Bronchial epithelial cell (primary cell): ENCODE measurements around the gene SCML1. TPM values are rescaled to one million over a fixed set of nuclear protein-coding genes. Genes with fewer than 3 reads are reported as not detected.
A peak's percentile ranks its signal among the peaks of the same experiment; 100 is the strongest.

Source experiments
- DNase-seq: peaks from one replicate; pipeline ENCODE4 v3.0.0-alpha.2; 2010; ENCODE audit warnings: low read depth
- FAIRE-seq: peaks from 2 replicates; lab custom pipeline; 2011; peaks lifted over from hg19 to GRCh38; lab: Jason Lieb, UNC
- H3K27me3 ChIP-seq: 2 replicates; pipeline ENCODE4 v1.5.1; 2011; ENCODE audit warnings: low read length; ENCODE audit not compliant: control insufficient read depth, insufficient read depth
- H3K36me3 ChIP-seq: 2 replicates; pipeline ENCODE4 v1.5.1; 2011; ENCODE audit warnings: low read length; ENCODE audit not compliant: control insufficient read depth, insufficient read depth
- H3K4me3 ChIP-seq: 2 replicates; pipeline ENCODE4 v1.5.1; 2011; ENCODE audit warnings: mild to moderate bottlenecking, low read depth, low read length, control low read depth
- CTCF ChIP-seq: IDR thresholded peaks from 2 replicates; pipeline ENCODE4 v1.5.1; 2011; ENCODE audit warnings: mild to moderate bottlenecking, moderate library complexity, low read length, control low read depth, inconsistent platforms; ENCODE audit not compliant: insufficient read depth, severe bottlenecking
- total RNA-seq: library from RNA; depleted of rRNA; stranded (reverse); fragments of >200 nt; gene quantifications from 2 replicates; pipeline ENCODE4 v1.2.1, GENCODE V29; 2014

The SCML1 gene
- total RNA-seq, 1 donor from 2014 or later: 4.2 TPM

DNA sequence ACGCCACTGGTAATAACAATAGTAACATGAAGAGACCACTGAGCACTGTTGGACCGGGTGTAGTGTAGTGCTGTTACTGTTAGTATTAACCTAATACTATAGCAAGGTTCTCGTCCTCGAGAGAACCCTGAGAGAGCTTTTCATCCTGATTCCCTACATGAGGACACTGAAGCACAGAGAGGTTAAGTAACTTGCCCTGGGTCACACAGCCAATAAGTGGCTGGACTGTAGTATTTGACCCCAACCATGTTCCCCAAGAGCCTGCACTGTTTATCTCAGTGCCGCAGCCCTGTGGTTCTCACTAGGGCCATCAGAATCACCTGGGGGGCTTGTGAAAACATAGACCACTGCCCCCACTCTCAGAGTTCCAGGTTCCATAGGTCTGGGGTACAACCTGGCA, 10.4 kb downstream of the SCML1 start:
- Histone ChIP-seq H3K27me3 (no peaks in the 10 kb centered on the region), H3K4me3 (no peak overlapping the region), H3K36me3 (no peaks in the 10 kb centered on the region)
- FAIRE-seq (no peak), DNase-seq (no peak)
- no peak for TF ChIP-seq CTCF

DNA sequence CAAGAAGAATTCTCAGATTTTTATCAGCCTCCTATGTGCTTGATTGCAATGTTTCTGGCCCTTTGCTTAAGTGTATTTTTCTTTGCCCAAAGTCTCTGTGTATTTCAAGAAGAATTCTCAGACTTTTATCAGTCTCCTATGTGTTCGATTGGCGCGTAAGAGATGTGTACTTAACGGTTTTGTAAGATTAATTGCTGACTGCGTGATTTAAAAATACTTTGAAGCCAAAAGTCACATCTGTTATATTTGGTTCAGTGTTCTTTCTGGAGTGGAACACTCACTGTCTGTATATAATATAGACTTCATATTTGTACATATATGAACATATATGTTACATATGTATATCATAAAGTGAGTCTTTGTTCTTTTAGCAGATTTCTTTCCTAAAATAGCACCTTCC, 11.4 kb downstream of the SCML1 start:
- no peak for FAIRE-seq
- H3K4me3 ChIP-seq: no peak overlapping the region
- DNase-seq: no peak
- no peaks in the 10 kb centered on the region for H3K36me3 ChIP-seq
- no peaks in the 10 kb centered on the region for H3K27me3 ChIP-seq
- no peak for TF ChIP-seq CTCF

DNA sequence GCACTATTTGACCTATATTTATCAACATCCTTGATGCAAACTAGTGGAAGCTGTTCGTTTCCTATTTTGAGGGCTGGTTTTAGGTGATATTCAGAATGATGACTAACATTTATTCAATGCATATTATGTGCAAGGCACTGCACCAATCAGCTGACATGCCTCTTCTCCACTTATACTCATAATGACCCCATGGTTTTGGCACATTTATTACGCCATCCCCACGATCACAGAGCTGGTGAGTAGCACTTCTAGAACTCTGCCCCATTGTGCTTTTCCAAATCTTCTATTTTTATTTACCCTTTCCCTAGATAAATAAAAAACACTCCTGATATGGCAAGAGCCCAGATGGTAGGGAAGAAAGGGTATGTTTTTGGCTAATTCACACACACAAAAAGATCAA, 13.1 kb downstream of the SCML1 start:
- FAIRE-seq (no peak), DNase-seq (peak; percentile 25)
- TF ChIP-seq CTCF: no peak
- H3K27me3 ChIP-seq: no peaks in the 10 kb centered on the region
- H3K36me3 ChIP-seq: no peaks in the 10 kb centered on the region
- no peak overlapping the region for H3K4me3 ChIP-seq

- Histone ChIP-seq H3K36me3 (no peaks in the 10 kb centered on the region), H3K4me3 (no peak overlapping the region), H3K27me3 (no peaks in the 10 kb centered on the region)
- DNase-seq: no peak
- FAIRE-seq: no peak
- TF ChIP-seq CTCF: no peak
These were observed 21.1 kb downstream of the SCML1 start for GRCh38 chrX:17758382-17758781.

DNA sequence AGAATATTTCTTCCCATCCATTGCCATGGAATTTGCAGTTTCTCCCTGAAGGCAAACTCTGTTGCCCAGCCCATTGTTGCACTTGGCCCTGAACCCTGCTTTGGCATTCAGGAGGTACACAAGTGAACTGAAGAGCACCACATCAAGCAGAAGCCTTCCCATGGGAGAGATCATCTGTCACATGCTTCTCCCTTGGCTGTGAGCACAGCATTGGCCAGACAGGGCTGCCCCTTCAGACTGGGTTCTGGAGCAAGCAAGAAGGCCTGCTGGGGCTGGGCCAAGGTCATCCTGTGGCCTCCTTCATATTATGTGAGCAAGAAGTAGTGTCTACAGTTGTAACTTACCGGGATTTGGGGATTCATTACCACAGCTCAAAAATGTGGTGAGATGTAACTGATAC, 22.7 kb downstream of the SCML1 start:
- FAIRE-seq: no peak

More for the DNA sequence above, 22.7 kb downstream of the SCML1 start:
- DNase-seq: no peak
- Histone ChIP-seq H3K36me3 (no peaks in the 10 kb centered on the region), H3K27me3 (no peaks in the 10 kb centered on the region), H3K4me3 (no peak overlapping the region)
- no peak for TF ChIP-seq CTCF
